Measurements from ENCODE around the gene BRD1. TPM values are rescaled to one million over a fixed set of nuclear protein-coding genes. Genes with fewer than 3 reads are reported as not detected.

Gene BRD1
- total RNA-seq, 1 experiment from 2014 or later, result 23.3 TPM

- no peak for DNase-seq (ENCODE audit: low spot score)
Observed at GRCh38 chr22:49733631-49734030, 94.0 kb downstream of the BRD1 start.

- no peak for DNase-seq (ENCODE audit: low spot score)
Observed at GRCh38 chr22:49730656-49731055, 97.0 kb downstream of the BRD1 start.

GRCh38 chr22:49728570-49729271 is 99.0 kb downstream of the BRD1 start:
- no peak for DNase-seq (ENCODE audit: low spot score)

GRCh38 chr22:49727881-49728569 is 99.6 kb downstream of the BRD1 start:
- no peak for DNase-seq (ENCODE audit: low spot score)

- no peak for DNase-seq (ENCODE audit: low spot score)
Observed at GRCh38 chr22:49727191-49727880, 100.3 kb downstream of the BRD1 start.

GRCh38 chr22:49726701-49727101 is 101.0 kb downstream of the BRD1 start:
- DNase-seq (ENCODE audit: low spot score), result no peak

GRCh38 chr22:49726022-49726681 is 101.5 kb downstream of the BRD1 start:
- no peak for DNase-seq (ENCODE audit: low spot score)

GRCh38 chr22:49725516-49725915 is 102.2 kb downstream of the BRD1 start:
- no peak for DNase-seq (ENCODE audit: low spot score)

- DNase-seq (ENCODE audit: low spot score), result no peak
Observed at GRCh38 chr22:49724893-49725489, 102.7 kb downstream of the BRD1 start.

- no peak for DNase-seq (ENCODE audit: low spot score)
Observed at GRCh38 chr22:49724030-49724892, 103.4 kb downstream of the BRD1 start.

- DNase-seq (ENCODE audit: low spot score), result no peak
Observed at GRCh38 chr22:49723478-49724029, 104.1 kb downstream of the BRD1 start.

Small RNA genes within 50 kb of the gene (small RNA-seq; reads per million reads assigned to genes)
- gene AL117328.1 (not detected), gene RF00017 (not detected)

Other genes with a start within 250 kb of the BRD1 start
- 10.6 and 15.3 TPM in 2 replicates for gene ZBED4, start 26.0 kb upstream of the BRD1 start, total RNA-seq (2014; rRNA removed; shearing (Covaris generic))
- 17.9 and 27.1 TPM in 2 replicates for gene ALG12, start 90.6 kb upstream of the BRD1 start, total RNA-seq (2014; rRNA removed; shearing (Covaris generic))
- gene CRELD2, start 90.8 kb upstream of the BRD1 start, total RNA-seq (2014; rRNA removed; shearing (Covaris generic)), result 70.4 and 75.0 TPM in 2 replicates
- 161 and 183 TPM in 2 replicates for gene PIM3, start 132.9 kb upstream of the BRD1 start, total RNA-seq (2014; rRNA removed; shearing (Covaris generic))
- gene IL17REL, start 184.9 kb upstream of the BRD1 start, total RNA-seq (2014; rRNA removed; shearing (Covaris generic)), result 0.03 and 0.13 TPM in 2 replicates
- not detected in 2 replicates for gene TTLL8, start 230.4 kb upstream of the BRD1 start, total RNA-seq (2014; rRNA removed; shearing (Covaris generic))

Data from HT-29 (cell line).